Karpas-422 (cell line): Measurements from ENCODE around the gene ZBTB42. TPM values are rescaled to one million over a fixed set of nuclear protein-coding genes. Genes with fewer than 3 reads are reported as not detected.
A peak's percentile ranks its signal among the peaks of the same experiment; 100 is the strongest.
"Not testable (repeated sequence)": the region's sequence is repeated elsewhere in the genome, so short reads cannot be mapped to it uniquely, and the experiment has no call there.

Experiments used
- DNase-seq: peaks from one replicate; pipeline ENCODE4 v3.0.0-alpha.2; 2015
- H2AFZ ChIP-seq: fragments of 200-600 bp; sonication (generic); 2 replicates; pipeline ENCODE4 v1.6.1; 2014; ENCODE audit warnings: antibody characterized with exemption, low read length, mixed read lengths
- H3K27ac ChIP-seq: fragments of 200-600 bp; sonication (generic); 2 replicates; pipeline ENCODE4 v1.5.1; 2014; ENCODE audit warnings: mild to moderate bottlenecking, low read length, moderate library complexity
- H3K27me3 ChIP-seq: fragments of 200-600 bp; sonication (generic); 2 replicates; pipeline ENCODE4 v1.6.1; 2014; ENCODE audit warnings: low read length, mixed read lengths
- H3K36me3 ChIP-seq: fragments of 200-600 bp; sonication (generic); 2 replicates; pipeline ENCODE4 v1.6.1; 2014; ENCODE audit warnings: low read length, mixed read lengths; ENCODE audit not compliant: insufficient read depth
- H3K4me1 ChIP-seq: fragments of 200-600 bp; sonication (generic); 2 replicates; pipeline ENCODE4 v1.6.1; 2014; ENCODE audit warnings: mild to moderate bottlenecking, low read length, mixed read lengths
- H3K4me2 ChIP-seq: fragments of 200-600 bp; sonication (generic); 2 replicates; pipeline ENCODE4 v1.6.1; 2014; ENCODE audit warnings: low read length, low read depth, mild to moderate bottlenecking; ENCODE audit not compliant: poor library complexity, severe bottlenecking
- H3K4me3 ChIP-seq: fragments of 200-600 bp; sonication (generic); 2 replicates; pipeline ENCODE4 v1.5.1; 2014; ENCODE audit warnings: mild to moderate bottlenecking, antibody characterized with exemption, low read length, mixed read lengths
- H3K79me2 ChIP-seq: fragments of 200-600 bp; sonication (generic); 2 replicates; pipeline ENCODE4 v1.6.1; 2014; ENCODE audit warnings: mild to moderate bottlenecking, low read length, mixed read lengths
- H3K9ac ChIP-seq: fragments of 200-600 bp; sonication (generic); 2 replicates; pipeline ENCODE4 v1.6.0; 2014; ENCODE audit warnings: low read length
- H3K9me2 ChIP-seq: fragments of 200-600 bp; sonication (generic), shearing (Covaris generic); replicated peaks from 2 replicates; pipeline ENCODE4 v1.6.0; 2014; ENCODE audit warnings: mild to moderate bottlenecking, low read length, moderate library complexity; ENCODE audit not compliant: insufficient read depth
- H3K9me3 ChIP-seq: fragments of 300-700, 200-600 bp; sonication (generic); 2 replicates; pipeline ENCODE4 v1.6.1; 2014; ENCODE audit warnings: low read length, mixed read lengths
- H4K20me1 ChIP-seq: fragments of 200-600 bp; sonication (generic); 2 replicates; pipeline ENCODE4 v1.6.1; 2014; ENCODE audit warnings: mild to moderate bottlenecking, antibody characterized with exemption, low read length, low read depth; ENCODE audit not compliant: insufficient read depth
- total RNA-seq: library from RNA; depleted of rRNA; stranded (reverse); fragments of >200 nt; shearing (Covaris generic); gene quantifications from 2 replicates; pipeline ENCODE4 v1.2.3, GENCODE V29; 2014; ENCODE audit warnings: low replicate concordance

ZBTB42 gene
- total RNA-seq, 1 experiment from 2014 or later: 0.45 TPM

DNA sequence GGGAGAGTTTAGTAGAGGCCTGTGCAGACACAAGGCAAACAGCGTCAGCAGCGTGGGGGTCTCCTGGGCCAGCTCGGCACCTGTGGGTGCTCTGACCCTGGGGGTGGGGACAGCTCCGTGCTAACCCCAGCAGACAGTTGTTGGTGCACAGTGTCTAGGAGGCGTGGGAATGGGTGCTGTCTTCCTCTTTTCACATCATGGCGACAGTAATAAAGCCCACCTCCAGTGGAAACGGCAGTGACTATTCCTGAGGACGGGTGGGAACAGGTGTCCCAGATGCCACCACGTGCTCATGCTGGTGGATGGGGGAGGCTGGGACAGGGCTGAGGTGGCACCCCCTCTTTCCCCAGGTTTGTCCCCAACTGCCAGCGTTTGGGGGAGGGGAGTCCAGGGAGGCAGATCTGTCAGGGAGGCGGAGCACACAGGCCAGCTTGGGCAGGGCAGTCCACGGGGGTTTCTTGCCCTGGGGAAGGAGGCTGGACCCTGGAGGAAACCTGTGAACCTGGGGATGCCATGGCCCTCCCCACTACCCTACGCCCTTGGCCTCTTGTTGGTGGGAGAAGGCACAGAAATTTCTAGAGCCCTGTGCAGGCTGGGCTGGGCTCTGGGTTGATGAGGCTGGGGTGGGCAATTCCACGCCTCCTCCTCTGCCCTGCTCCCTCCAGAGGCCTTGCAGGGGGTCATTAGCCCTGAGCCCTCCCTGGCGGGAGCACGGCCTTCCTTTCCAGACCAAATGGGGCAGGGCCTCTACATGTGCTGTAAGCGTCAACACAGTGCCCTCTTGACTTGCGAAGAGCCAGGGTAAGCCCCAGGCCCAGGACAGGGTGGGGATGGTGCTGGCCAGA lies 3.8 kb downstream of the ZBTB42 start:
- no peak overlapping the region for H2AFZ ChIP-seq
- H3K9ac ChIP-seq: no peak overlapping the region
- no peaks in the 10 kb centered on the region for H3K36me3 ChIP-seq
- no peaks in the 10 kb centered on the region for H3K9me3 ChIP-seq
- H3K4me2 ChIP-seq: peak overlapping the region; percentile 10
- H3K4me1 ChIP-seq: peaks cover 38% of the 10 kb centered on the region
- H3K9me2 ChIP-seq: no peaks in the 10 kb centered on the region
- no peak overlapping the region for H3K4me3 ChIP-seq
- no peak overlapping the region for H3K27ac ChIP-seq
- H3K79me2 ChIP-seq: no peaks in the 10 kb centered on the region
- H4K20me1 ChIP-seq: peaks cover 6% of the 10 kb centered on the region; the same call in 1 of the 2 replicates
- DNase-seq: no peak
- no peaks in the 10 kb centered on the region for H3K27me3 ChIP-seq

DNA sequence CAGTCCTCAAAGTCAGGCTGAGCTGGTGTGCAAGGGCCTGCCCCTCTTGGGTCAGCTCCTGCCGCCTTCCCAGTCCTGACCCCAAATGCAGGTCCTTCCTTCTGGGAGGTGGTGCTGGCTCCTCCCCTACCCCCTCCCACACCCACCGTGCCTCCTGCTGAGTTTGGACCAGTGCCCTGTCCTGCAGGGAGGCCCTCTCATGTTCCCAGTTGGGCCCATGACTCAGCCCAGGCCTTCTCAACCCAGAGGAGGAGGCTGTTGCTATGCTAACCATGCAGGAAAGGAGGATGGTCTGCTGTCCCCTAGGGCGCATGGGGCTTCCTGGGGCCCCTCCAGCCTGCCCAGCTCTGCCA lies 4.4 kb downstream of the ZBTB42 start:
- H3K36me3 ChIP-seq: no peaks in the 10 kb centered on the region
- H3K27ac ChIP-seq: no peak overlapping the region
- peaks cover 6% of the 10 kb centered on the region; the same call in 1 of the 2 replicates for H4K20me1 ChIP-seq
- peaks cover 34% of the 10 kb centered on the region for H3K4me1 ChIP-seq
- H2AFZ ChIP-seq: no peak overlapping the region
- no peak overlapping the region for H3K9ac ChIP-seq
- no peaks in the 10 kb centered on the region for H3K79me2 ChIP-seq
- H3K27me3 ChIP-seq: no peaks in the 10 kb centered on the region
- H3K4me2 ChIP-seq: no peak overlapping the region
- DNase-seq: no peak
- no peaks in the 10 kb centered on the region for H3K9me2 ChIP-seq
- no peak overlapping the region for H3K4me3 ChIP-seq
- no peaks in the 10 kb centered on the region for H3K9me3 ChIP-seq

DNA sequence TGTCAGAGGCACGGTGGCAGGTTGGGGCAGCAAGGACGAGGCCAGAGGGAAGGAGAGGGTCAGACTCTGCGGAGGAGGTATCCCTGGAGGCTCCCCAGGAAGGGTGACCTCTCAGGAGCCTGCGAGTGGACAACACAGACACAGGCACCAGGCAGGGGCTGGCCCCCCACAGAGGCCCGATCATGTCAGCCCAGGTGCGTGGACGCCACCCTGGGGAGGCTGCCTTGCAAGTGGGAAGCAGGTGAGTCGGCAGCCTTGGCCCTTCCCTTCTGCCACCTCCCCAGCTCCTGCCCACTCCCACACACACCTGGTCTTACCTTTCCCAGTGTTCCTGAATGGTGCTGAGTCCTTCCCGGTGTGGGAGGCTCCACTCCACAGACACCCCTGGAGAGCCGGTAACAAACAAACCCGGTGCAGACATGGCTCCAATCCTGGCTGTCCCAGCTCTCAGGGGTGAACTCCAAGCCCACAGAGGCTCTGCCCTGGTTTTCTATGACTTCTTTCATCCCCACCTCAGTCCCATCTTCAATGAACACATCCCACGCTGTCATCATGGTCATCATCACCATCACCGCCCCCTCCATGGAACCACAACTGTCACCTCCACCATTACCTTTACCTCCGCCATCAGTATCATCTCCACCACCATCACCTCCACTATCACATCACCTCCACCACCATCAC lies 5.2 kb downstream of the ZBTB42 start:
- DNase-seq: peak; percentile 60
- H3K27me3 ChIP-seq: no peaks in the 10 kb centered on the region
- no peaks in the 10 kb centered on the region for H3K36me3 ChIP-seq
- no peak overlapping the region for H3K27ac ChIP-seq
- no peak overlapping the region for H2AFZ ChIP-seq
- H3K9me2 ChIP-seq: no peaks in the 10 kb centered on the region
- no peak overlapping the region for H3K4me3 ChIP-seq
- peaks cover 32% of the 10 kb centered on the region for H3K4me1 ChIP-seq
- no peak overlapping the region for H3K9ac ChIP-seq
- no peaks in the 10 kb centered on the region for H3K9me3 ChIP-seq
- no peak overlapping the region for H3K4me2 ChIP-seq
- no peaks in the 10 kb centered on the region for H3K79me2 ChIP-seq
- H4K20me1 ChIP-seq: peaks cover 6% of the 10 kb centered on the region; the same call in 1 of the 2 replicates

- H3K4me3 ChIP-seq: no peak overlapping the region
- no peak overlapping the region for H3K9ac ChIP-seq
- H3K27me3 ChIP-seq: no peaks in the 10 kb centered on the region
- H3K4me2 ChIP-seq: no peak overlapping the region
- peaks cover under 1% of the 10 kb centered on the region; the same call in 1 of the 2 replicates for H4K20me1 ChIP-seq
- H2AFZ ChIP-seq: no peak overlapping the region
- no peaks in the 10 kb centered on the region for H3K9me3 ChIP-seq
- H3K79me2 ChIP-seq: no peaks in the 10 kb centered on the region
- peaks cover 24% of the 10 kb centered on the region for H3K4me1 ChIP-seq
- no peak overlapping the region for H3K27ac ChIP-seq
- DNase-seq: no peak
- H3K9me2 ChIP-seq: no peaks in the 10 kb centered on the region
- H3K36me3 ChIP-seq: no peaks in the 10 kb centered on the region
Observed at GRCh38 chr14:104806625-104807465, 5.9 kb downstream of the ZBTB42 start.

DNA sequence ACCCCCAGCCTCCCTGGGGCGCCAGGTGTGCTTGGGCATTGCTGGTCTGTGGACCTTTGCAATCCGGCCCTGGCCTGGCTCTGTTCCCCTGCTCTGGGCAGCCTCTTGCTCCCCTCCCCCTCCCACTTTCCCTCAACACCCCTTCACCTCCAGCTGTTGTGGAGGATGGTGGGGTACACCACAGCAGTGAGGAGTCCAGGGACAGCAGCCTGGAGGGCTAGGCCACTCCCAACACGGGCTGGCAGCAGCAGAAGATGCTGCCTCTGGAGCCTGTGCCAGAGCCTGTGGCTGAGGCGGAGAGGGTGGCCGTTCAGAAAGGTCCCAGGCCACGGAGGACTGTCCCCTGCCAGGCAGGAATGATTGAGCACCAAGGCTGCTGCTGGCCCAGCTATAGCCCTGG lies 7.6 kb downstream of the ZBTB42 start:
- DNase-seq: no peak
- Histone ChIP-seq H3K9me2 (no peaks in the 10 kb centered on the region), H3K9me3 (no peaks in the 10 kb centered on the region), H3K4me3 (no peak overlapping the region), H3K79me2 (no peaks in the 10 kb centered on the region), H3K4me1 (peaks cover 16% of the 10 kb centered on the region), H3K36me3 (no peaks in the 10 kb centered on the region), H3K27ac (no peak overlapping the region), H3K9ac (no peak overlapping the region), H3K4me2 (no peak overlapping the region), H4K20me1 (no peaks in the 10 kb centered on the region; the same call in 1 of the 2 replicates), H3K27me3 (no peaks in the 10 kb centered on the region), H2AFZ (no peak overlapping the region)

DNA sequence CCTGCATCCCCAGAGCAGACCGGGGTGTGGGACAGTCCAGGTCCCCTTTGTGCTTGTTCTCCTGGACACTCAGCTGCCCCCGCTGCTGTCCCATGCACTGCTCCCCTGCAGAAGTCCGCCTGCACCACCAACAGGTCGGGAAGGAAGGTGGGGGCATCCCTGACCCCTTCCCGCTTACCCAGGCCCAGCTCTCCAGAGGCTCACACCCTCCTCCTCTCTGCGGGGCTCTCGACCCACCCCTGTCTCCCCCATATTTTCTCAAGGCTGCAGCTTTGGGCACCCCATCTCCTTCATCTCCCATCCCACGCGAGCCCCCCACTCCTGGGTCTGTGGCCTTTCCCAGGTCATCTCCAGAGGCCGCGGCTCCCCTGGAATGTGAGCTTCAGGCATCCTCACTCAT lies 9.4 kb downstream of the ZBTB42 start:
- Histone ChIP-seq H3K27ac (no peak overlapping the region), H4K20me1 (no peaks in the 10 kb centered on the region; the same call in 1 of the 2 replicates), H3K9me2 (no peaks in the 10 kb centered on the region), H3K4me2 (no peak overlapping the region), H3K4me1 (peaks cover 12% of the 10 kb centered on the region), H3K27me3 (no peaks in the 10 kb centered on the region), H3K9ac (no peak overlapping the region), H3K79me2 (peaks cover 9% of the 10 kb centered on the region), H3K36me3 (no peaks in the 10 kb centered on the region), H2AFZ (no peak overlapping the region), H3K9me3 (no peaks in the 10 kb centered on the region), H3K4me3 (no peak overlapping the region)
- no peak for DNase-seq

GRCh38 chr14:104813286-104813685 lies 12.4 kb downstream of the ZBTB42 start:
- Histone ChIP-seq H3K27me3 (no peaks in the 10 kb centered on the region), H2AFZ (no peak overlapping the region), H4K20me1 (no peaks in the 10 kb centered on the region), H3K79me2 (peaks cover 19% of the 10 kb centered on the region), H3K4me2 (no peak overlapping the region), H3K4me3 (no peak overlapping the region), H3K9ac (no peak overlapping the region), H3K36me3 (no peaks in the 10 kb centered on the region; the same call in 1 of the 2 replicates), H3K27ac (no peak overlapping the region), H3K4me1 (peaks cover 27% of the 10 kb centered on the region), H3K9me2 (no peaks in the 10 kb centered on the region), H3K9me3 (no peaks in the 10 kb centered on the region)
- no peak for DNase-seq

GRCh38 chr14:104814701-104815100 lies 13.8 kb downstream of the ZBTB42 start:
- H3K4me1 ChIP-seq: peaks cover 27% of the 10 kb centered on the region
- not testable (repeated sequence) for DNase-seq, H3K9me2 ChIP-seq, H4K20me1 ChIP-seq, H3K9me3 ChIP-seq, H3K36me3 ChIP-seq, H3K27ac ChIP-seq, H2AFZ ChIP-seq, H3K27me3 ChIP-seq
- H3K4me2 ChIP-seq: peak overlapping the region; percentile 98
- peak overlapping the region; percentile 79 for H3K9ac ChIP-seq
- peak overlapping the region; percentile 85 for H3K4me3 ChIP-seq
- peaks cover 19% of the 10 kb centered on the region for H3K79me2 ChIP-seq
